Breast epithelium (tissue), 3 donors: ENCODE results near the gene CD151.

Experiments used
- CTCF ChIP-seq, 3 donors: fragments of 450-650 bp; IDR thresholded peaks; one replicate each; pipeline ENCODE4 v1.5.1; 2016 to 2017; ENCODE audit warnings: antibody characterized with exemption in 3 of 3, mild to moderate bottlenecking in 3 of 3, moderate library complexity in 3 of 3
- POLR2A ChIP-seq: fragments of 450-650 bp; IDR thresholded peaks from one replicate; pipeline ENCODE4 v1.6.1; 2016; ENCODE audit warnings: antibody characterized with exemption, mild to moderate bottlenecking, moderate library complexity
- POLR2AphosphoS5 ChIP-seq, 3 donors: sonication (generic); formaldehyde crosslinking; IDR thresholded peaks; one replicate each; pipeline ENCODE4 v1.6.1; 2017; ENCODE audit warnings: antibody characterized with exemption in 3 of 3

DNA sequence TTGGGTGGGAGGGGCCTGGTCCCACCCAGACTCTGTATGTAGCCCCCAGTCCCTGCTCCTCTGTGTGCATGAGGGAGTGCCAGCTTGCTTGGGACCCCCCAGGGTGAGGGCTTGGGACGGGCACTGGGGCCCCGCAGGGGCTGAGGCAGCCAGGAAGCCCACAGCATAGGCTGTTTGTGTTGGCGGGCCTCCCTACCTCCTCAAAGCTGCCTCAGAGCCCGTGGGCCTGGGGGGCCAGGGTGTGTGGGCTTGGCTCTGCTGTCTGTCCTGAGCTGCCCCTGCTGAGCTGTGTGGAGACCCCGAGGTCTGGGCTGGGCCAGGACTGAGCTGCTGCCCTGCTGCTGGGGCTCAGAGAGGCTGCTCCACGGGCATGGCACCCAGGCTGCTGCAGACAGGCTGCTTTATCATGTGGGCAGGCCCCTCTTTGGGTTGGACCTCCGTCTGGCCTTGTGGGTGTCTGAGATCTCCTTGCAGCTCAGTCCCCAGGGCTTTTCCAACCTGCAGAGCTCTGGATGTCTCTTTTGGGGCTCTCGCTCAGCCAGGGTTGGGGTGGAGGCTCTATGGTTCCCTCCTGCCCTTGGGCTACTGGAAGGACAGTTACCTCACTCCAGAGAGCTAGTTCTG, 13.2 kb downstream of the CD151 start:
- TF ChIP-seq POLR2AphosphoS5 (IDR thresholded peaks at IDR 0.05): no peak
- no peak for TF ChIP-seq CTCF (IDR thresholded peaks at IDR 0.05)
- TF ChIP-seq POLR2A: no peak
